ENCODE measurements around the gene CLIC3.

The CLIC3 gene

DNA sequence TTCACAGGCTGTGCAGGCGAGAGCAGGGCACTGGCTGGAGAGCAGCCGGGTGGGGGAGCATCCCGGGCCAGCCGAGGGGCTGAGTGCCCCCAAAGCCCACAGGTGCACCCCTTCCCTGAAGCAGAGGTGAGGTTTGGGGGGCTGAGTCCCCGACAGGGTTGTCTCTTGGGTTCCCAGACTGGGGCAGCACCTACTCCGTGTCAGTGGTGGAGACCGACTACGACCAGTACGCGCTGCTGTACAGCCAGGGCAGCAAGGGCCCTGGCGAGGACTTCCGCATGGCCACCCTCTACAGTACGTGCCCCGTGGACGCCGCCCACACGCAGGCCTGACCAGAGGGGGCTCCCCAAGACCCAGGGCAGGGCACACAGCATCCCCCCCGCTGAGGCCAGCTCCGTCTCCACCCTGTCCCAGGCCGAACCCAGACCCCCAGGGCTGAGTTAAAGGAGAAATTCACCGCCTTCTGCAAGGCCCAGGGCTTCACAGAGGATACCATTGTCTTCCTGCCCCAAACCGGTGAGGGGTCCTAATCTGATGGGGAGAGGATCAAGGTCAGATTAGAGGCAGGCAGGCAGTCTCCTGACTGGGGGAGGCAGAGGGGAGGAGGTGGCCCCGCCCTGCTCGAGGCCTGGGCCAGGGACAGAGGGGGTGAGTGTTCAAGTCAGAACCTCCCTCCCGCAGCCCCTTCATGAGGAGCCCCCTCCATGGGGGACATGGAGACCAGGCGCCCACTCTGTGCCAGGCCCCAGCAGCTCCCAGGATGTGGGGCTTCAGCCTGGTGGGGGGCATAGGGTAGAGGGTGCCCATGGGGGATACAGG lies 16.4 kb downstream of the CLIC3 start:
- no peak for DNase-seq

GRCh38 chr9:136978865-136979544 lies 17.4 kb downstream of the CLIC3 start:
- DNase-seq, result no peak

GRCh38 chr9:136978073-136978864 lies 18.1 kb downstream of the CLIC3 start:
- peak; percentile 87 for DNase-seq

DNA sequence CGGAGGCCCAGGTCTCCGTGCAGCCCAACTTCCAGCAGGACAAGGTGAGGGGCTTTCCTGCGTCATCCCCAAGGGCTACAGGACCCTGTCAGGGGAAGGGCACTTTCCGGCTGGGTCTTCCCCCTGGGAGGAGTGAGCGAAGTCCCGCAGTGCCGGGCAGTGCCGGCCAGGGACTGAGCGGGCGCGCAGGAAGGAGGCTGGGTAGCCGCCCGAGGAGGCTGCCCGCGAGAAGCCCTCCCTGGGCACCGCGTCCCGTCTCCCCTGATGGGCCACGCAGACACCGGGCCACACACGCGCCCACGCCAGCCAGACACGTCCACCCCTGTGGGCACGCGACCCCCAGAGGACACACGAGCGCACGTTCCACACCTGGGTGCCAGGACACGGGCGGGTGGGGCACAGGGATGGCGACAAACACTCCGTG lies 18.7 kb downstream of the CLIC3 start:
- no peak for DNase-seq

DNA sequence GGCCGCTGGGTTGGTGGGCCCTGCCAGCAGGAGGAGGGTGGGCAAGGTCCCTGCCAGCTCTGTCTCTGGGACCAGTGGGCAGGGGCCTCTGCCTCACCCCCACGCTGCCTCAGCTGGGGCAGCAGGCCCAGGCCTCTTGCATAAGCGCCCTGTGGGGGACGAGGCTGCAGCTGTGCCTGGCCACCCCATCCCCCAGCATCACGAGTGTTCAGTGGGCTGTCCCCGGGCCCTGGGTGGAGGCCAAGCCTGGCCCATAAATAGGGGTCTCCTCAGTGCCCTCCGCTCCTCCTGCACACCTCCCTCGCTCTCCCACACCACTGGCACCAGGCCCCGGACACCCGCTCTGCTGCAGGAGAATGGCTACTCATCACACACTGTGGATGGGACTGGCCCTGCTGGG lies 19.1 kb downstream of the CLIC3 start, which contains the start of gene PTGDS:
Gene PTGDS (plus strand): TSS at position 282 of the 400 bp plus-strand sequence. CDS start 75 bp downstream, at position 357.
- DNase-seq, result no peak

DNA sequence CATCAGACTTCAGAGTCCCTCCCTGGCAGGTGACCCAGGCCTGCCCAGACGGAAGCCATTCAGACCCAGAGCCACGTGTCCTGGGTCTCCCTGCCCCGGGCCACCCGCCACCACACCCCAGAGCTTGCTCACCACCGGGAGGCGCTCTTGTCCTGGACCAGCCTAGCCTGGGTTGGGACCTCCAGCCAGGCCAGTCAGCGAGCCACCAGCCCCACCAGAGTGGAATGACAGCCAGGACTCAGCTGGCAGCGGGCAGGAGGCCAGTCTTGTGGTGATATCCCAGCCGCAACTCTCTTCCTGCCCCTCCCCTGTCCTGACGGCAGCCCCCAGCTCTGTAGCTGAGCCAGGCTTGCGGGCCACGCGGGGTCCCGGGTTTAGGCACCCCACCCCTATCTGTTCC lies 20.7 kb downstream of the CLIC3 start:
- DNase-seq, result no peak

- DNase-seq, result no peak
These were observed 21.4 kb downstream of the CLIC3 start for GRCh38 chr9:136974817-136975535.

GRCh38 chr9:136973618-136974617 lies 22.4 kb downstream of the CLIC3 start:
- no peak for DNase-seq

- DNase-seq, result no peak
These were observed 23.6 kb downstream of the CLIC3 start for GRCh38 chr9:136972743-136973142.

DNA sequence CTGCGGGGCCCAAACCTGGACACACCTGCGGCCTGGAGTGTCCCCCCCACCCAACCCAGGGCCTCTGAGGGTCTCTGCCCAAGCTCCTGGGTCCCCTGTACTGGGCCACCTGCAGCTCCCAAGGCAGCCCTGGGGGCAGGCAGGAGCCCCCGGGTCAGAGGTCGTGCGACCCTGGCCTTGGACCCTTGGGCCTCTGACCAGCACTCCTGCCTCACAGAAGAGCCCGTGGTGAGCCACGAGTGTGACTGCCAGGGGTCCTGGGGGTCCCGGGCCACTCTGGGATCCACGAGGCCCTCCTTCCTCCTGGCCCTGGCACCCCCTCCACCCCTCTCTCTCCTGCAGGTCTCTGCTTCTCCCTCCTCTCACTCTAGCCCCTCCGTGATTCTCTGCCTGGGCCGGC lies 24.0 kb downstream of the CLIC3 start:
- DNase-seq, result no peak

GRCh38 chr9:136971746-136972145 lies 24.6 kb downstream of the CLIC3 start:
- no peak for DNase-seq

DNA sequence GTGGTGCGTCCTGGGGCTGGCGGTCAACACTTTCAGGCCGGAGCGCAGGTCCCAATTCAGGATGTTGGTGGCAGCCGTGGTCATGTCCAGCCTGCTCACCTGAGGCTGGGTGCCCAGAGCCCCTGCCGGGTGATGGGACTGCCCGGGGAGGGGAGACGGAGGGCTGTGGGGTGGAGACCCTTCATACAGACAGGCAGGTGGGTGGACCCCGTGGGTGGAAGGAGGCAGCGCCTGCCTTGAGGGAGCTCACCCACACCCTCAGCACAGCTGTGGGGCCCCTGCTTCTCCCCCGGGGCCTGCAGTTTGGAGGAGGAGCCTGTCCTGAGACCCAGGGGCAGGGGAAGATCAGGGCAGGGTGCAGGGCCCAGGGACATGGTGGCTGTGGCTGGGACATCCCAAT lies 26.0 kb downstream of the CLIC3 start:
- DNase-seq, result no peak

DNA sequence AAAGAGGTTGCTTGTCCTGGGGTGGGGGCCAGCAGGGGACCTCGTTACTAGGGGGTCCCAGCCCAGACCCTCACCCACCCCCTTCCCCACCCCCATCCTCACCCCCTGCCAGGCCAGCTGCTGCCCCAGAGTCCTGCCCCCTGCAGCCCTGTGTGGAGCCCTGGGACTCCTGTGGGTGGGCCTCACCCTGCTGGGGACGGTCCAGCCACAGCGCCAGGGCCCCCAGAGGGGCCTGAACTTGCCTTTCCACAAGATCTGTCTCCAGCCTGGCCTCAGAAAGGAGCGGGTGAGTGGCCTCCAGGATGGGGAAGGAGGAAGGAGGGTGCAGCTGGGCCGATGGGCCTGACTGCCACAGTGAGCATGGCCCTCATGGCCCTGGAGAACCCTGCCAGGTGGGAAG lies 26.6 kb downstream of the CLIC3 start:
- DNase-seq, result no peak

GRCh38 chr9:136969150-136969549 lies 27.2 kb downstream of the CLIC3 start:
- DNase-seq, result no peak

DNA sequence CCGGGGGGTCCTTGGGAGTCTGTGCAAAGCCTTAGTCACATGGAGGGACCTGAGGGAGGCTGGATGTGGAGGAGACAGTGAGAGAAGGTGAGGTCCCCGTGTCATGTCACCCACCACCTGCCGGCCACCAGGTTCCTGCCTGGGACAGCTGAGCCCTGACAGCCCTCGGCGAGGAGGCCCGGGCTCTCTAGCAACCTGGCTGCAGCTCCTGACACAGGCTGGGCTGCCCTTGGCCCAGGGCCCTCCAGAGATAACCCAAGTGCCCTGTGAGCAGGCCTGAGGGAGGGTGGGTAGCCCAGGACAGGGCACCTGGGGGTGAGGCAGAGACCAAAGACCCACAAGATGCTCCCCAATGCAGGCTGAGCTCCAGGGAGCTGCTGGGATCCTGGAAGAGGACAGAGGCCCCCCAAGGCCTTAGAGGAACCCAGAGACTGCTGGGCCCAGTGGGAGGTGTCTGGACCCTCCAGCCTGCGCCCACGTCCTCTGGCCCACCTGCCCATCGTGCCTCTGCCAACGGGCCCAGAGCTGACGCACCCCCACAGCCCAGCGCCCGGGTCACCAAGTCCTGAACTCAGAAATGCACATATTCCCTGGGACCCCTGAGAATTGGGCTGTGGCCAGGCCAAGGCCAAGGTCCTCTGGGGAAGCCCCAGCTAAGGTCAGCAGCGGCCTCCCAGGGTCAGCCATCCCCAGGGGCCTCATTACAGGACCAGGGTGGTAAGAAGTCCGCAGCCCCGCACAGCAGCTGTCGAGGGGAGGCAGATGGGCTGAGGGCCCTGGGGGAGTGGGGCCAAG lies 27.8 kb downstream of the CLIC3 start:
- no peak for DNase-seq

GRCh38 chr9:136965771-136966484 lies 30.4 kb downstream of the CLIC3 start:
- no peak for DNase-seq

DNA sequence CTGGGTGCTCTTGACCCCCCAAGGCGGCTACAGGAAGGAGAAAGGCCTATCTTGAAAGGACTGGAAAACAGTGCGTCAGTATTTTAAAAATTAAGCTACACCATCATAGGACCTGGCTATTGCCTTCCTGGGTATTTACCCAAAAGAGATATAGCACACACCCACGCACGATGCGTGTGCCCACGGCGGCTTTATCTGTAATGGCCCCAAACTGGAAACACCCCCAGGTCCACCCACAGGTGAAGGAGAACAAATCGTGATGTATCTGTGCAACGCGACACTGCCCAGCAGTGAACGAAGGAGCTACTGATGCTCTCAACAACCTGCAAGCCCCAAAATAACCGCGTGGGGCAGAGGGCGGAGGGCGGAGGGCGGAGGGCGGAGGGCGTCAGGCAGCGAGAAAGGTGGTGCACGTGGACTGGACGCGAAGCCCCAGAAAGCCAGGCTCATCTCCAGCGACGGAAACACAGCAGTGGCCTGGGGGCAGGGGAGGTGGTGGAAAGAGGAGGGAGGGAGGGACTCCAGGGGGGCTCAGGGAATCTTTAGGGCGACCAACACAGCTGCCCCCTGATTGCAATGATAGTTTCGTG lies 31.4 kb downstream of the CLIC3 start:
- no peak for DNase-seq

DNA sequence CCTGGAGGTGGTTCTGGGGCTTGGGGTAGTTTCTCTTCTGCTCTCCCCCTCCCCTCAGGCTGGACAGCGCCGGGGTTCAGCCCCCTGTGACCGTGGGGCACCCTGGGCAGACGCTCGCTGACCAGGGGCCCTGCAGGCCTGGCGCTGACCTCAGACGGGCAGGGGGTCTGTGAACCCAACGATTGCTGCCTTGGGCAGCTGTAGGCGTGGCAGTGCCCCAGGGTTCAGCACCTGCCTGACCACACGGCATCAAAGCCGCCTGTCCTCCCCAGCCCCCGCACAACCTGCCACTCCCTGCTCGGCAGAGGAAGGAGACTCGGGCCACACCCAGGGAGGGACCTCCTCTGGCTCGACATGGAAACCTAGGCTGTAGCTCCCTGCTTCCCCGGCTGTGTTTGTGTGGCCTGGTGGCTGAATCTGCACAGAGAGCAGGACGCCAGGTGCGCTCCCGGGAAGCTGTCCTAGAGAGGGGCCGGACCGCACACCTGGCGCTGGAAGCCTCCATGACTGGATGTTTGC lies 32.1 kb downstream of the CLIC3 start:
- no peak for DNase-seq

- DNase-seq, result no peak
These were observed 32.6 kb downstream of the CLIC3 start for GRCh38 chr9:136963751-136964150.
